Activated T-helper 1 cell treated with anti-CD3 and anti-CD28 coated beads, Interleukin-12 subunit alpha, Interleukin-12 subunit beta, Interleukin-2, Interleukin-4 antibody, amounts not matched to agents 30 ng/mL and 10 ng/mL and 1 ng/mL, durations not matched to agents 14 hours and 24 hours and 36 hours (primary cell): ENCODE results near the gene CFI. TPM values are rescaled to one million over a fixed set of nuclear protein-coding genes. Genes with fewer than 3 reads are reported as not detected.

Experiments used
- total RNA-seq: library from RNA; stranded (reverse); gene quantifications from 2 replicates; pipeline ENCODE4 v1.2.3, GENCODE V29; 2022

CFI gene
- total RNA-seq, 1 donor from 2014 or later, result 0.10 TPM

Other genes starting within 250 kb of the CFI start
- gene MCUB, start 241.8 kb downstream of the CFI start, total RNA-seq, result 40.6 and 46.0 TPM in 2 replicates
- gene CASP6, start 98.6 kb downstream of the CFI start, total RNA-seq, result 29.5 and 32.9 TPM in 2 replicates
- gene PLA2G12A, start 71.9 kb downstream of the CFI start, total RNA-seq, result 11.3 and 13.1 TPM in 2 replicates
- 53.2 and 61.3 TPM in 2 replicates for gene GAR1, start 13.8 kb upstream of the CFI start, total RNA-seq
- gene RRH, start 26.0 kb upstream of the CFI start, total RNA-seq, result 0.13 TPM in 1 of 2 replicates, not detected in the other
- gene LRIT3, start 46.1 kb upstream of the CFI start, total RNA-seq, result 0.15 TPM in 1 of 2 replicates, not detected in the other
- gene EGF, start 110.9 kb upstream of the CFI start, total RNA-seq, result not detected in 2 replicates